GM12878 (cell line): ENCODE data around the gene ALMS1. TPM values are rescaled to one million over a fixed set of nuclear protein-coding genes. Genes with fewer than 3 reads are reported as not detected.

ENCODE experiments used
- ATAC-seq: fragments of 200-7000 bp; cut with Tn5 transposase; 3 replicates; pipeline ENCODE4 v1.9.1; 2020; ENCODE audit warnings: mild to moderate bottlenecking, moderate library complexity
- BruUV-seq: library from RNA; stranded (reverse); fragments of 400-500 nt; replicated peaks from 2 replicates; lab custom pipeline; 2021; lab: Mats Ljungman, UMichigan
- CTCF ChIA-PET: fragments of 300-600 bp; sonication (Branson Sonifier 250); formaldehyde crosslinking; extraction: SDS; loops from one replicate; lab custom pipeline; 2021; ENCODE audit warnings: inconsistent platforms; lab: Yijun Ruan, JAX
- POLR2A ChIA-PET: fragments of 350-600 bp; formaldehyde crosslinking; extraction: SDS; loops from one replicate; lab custom pipeline; 2021; ENCODE audit warnings: inconsistent platforms; lab: Charles Lee
- RAD21 ChIA-PET: fragments of 300-600 bp; sonication (Branson Sonifier 250); formaldehyde crosslinking; loops from one replicate; lab custom pipeline; 2023; ENCODE audit warnings: antibody characterized with exemption; ENCODE audit not compliant: unreplicated experiment; lab: Charles Lee
- SMC1A ChIA-PET: fragments of 300-600 bp; sonication (Branson Sonifier 250); formaldehyde crosslinking; loops from one replicate; lab custom pipeline; 2023; ENCODE audit not compliant: unreplicated experiment, uncharacterized antibody; lab: Charles Lee
- DNase-seq: peaks from one replicate; pipeline ENCODE4 v3.0.0-alpha.2; 2011; ENCODE audit warnings: low read depth, low spot score
- FAIRE-seq: peaks from 3 replicates; lab custom pipeline; 2011; peaks lifted over from hg19 to GRCh38; lab: Jason Lieb, UNC
- H2AFZ ChIP-seq: 2 replicates; pipeline ENCODE4 v1.6.0; 2011; ENCODE audit warnings: low read depth, low read length, control low read depth; ENCODE audit not compliant: control insufficient read depth
- H3K27ac ChIP-seq: 2 replicates; pipeline ENCODE4 v1.5.1; 2011; ENCODE audit warnings: control low read depth; ENCODE audit not compliant: control insufficient read depth, insufficient read depth
- H3K27me3 ChIP-seq, 2 experiments: replicated peaks in 1 of 2; 2 replicates each; pipeline versions ENCODE4 v1.6.0 to v1.6.1; 2011; ENCODE audit warnings: low read length in 1 of 2; ENCODE audit not compliant: control insufficient read depth in 2 of 2, insufficient read depth in 2 of 2
- H3K36me3 ChIP-seq, 2 experiments: 2 replicates each; pipeline ENCODE4 v1.5.1; 2011; ENCODE audit warnings: low read length in 1 of 2; ENCODE audit not compliant: control insufficient read depth in 2 of 2, insufficient read depth in 2 of 2
- H3K4me1 ChIP-seq: 2 replicates; pipeline ENCODE4 v1.6.1; 2011; ENCODE audit warnings: mild to moderate bottlenecking, low read length, moderate library complexity, mixed read lengths; ENCODE audit not compliant: control insufficient read depth, insufficient read depth
- H3K4me2 ChIP-seq: 2 replicates; pipeline ENCODE4 v1.6.0; 2011; ENCODE audit warnings: control low read depth; ENCODE audit not compliant: control insufficient read depth, insufficient read depth
- H3K4me3 ChIP-seq: fragments of 200-600 bp; sonication (generic); 2 replicates; pipeline ENCODE4 v1.5.1; 2016
- H3K79me2 ChIP-seq: 2 replicates; pipeline ENCODE4 v1.6.0; 2011; ENCODE audit warnings: low read length; ENCODE audit not compliant: control insufficient read depth, insufficient read depth
- H3K9ac ChIP-seq: 2 replicates; pipeline ENCODE4 v1.8.0; 2011; ENCODE audit warnings: low read length, control low read depth, mixed read lengths; ENCODE audit not compliant: control insufficient read depth, insufficient read depth
- H3K9me3 ChIP-seq: replicated peaks from 3 replicates; pipeline ENCODE4 v1.5.1; 2011; ENCODE audit warnings: mild to moderate bottlenecking, low read length; ENCODE audit not compliant: control insufficient read depth, insufficient read depth
- H4K20me1 ChIP-seq: 2 replicates; pipeline ENCODE4 v1.6.0; 2011; ENCODE audit not compliant: control insufficient read depth, insufficient read depth
- BCL3 ChIP-seq: IDR thresholded peaks from 2 replicates; pipeline ENCODE4 v1.6.1; 2011; ENCODE audit warnings: borderline replicate concordance, low read depth, mild to moderate bottlenecking, moderate library complexity, low read length; ENCODE audit not compliant: insufficient read depth, poor library complexity, severe bottlenecking
- BCLAF1 ChIP-seq: fragments of 450-650 bp; IDR thresholded peaks from 2 replicates; pipeline ENCODE4 v1.6.1; 2017; ENCODE audit warnings: antibody characterized with exemption, mild to moderate bottlenecking, moderate library complexity
- CBFB ChIP-seq: IDR thresholded peaks from 2 replicates; pipeline ENCODE4 v1.6.1; 2016; ENCODE audit warnings: antibody characterized with exemption, low read depth
- CHD2 ChIP-seq: IDR thresholded peaks from 2 replicates; pipeline ENCODE4 v1.6.1; 2011; ENCODE audit warnings: low read depth, low read length, improper control_type of control experiment, borderline replicate concordance
- JUNB ChIP-seq: IDR thresholded peaks from 2 replicates; pipeline ENCODE4 v1.6.1; 2016; ENCODE audit warnings: antibody characterized with exemption, mild to moderate bottlenecking
- PAX5 ChIP-seq: IDR thresholded peaks from 2 replicates; pipeline ENCODE4 v1.6.1; 2011; ENCODE audit warnings: low read depth, low read length, borderline replicate concordance
- PKNOX1 ChIP-seq: fragments of 450-650 bp; IDR thresholded peaks from 2 replicates; pipeline ENCODE4 v1.6.1; 2016; ENCODE audit warnings: mild to moderate bottlenecking
- SPI1 ChIP-seq: IDR thresholded peaks from 2 replicates; pipeline ENCODE4 v1.6.1; 2011; ENCODE audit warnings: low read depth, mild to moderate bottlenecking, low read length, moderate library complexity, borderline replicate concordance; ENCODE audit not compliant: insufficient read depth
- STAT3 ChIP-seq: IDR thresholded peaks from 2 replicates; pipeline ENCODE4 v1.6.1; 2011; ENCODE audit warnings: low read depth, low read length, improper control_type of control experiment
- WGBS: methylation state at CpG from one replicate; pipeline ENCODE4 v1.1.6; 2016; ENCODE audit warnings: low lambda C conversion rate; ENCODE audit not compliant: insufficient replicate concordance, insufficient coverage; ENCODE audit errors: missing lambda C conversion rate; 5-methylcytosine and 5-hydroxymethylcytosine counted together
- in situ Hi-C: fragments of 300-500 bp; cut with MboI; formaldehyde crosslinking; loops from 9 replicates; pipeline ENCODE4 v1.14.3; 2018; ENCODE audit warnings: mixed read lengths
- intact Hi-C: fragments of 100-400 bp; cut with micrococcal nuclease; formaldehyde crosslinking; loops from one replicate; pipeline ENCODE4 v1.14.2; 2022; ENCODE audit not compliant: unreplicated experiment
- polyA plus RNA-seq, 11 experiments: library from polyadenylated mRNA; depleted of rRNA in 4 of 11; unstranded in 6 of 11; stranded (reverse) in 5 of 11; fragments of >200 nt; fragmentation: Nextera tagmentation in 4 of 11; fragmentation: Illumina TruSeq in 1 of 11; extraction: Ambion mirVana in 4 of 11; extraction: Trizol in 1 of 11; gene quantifications; 1 replicate in 1 of 11; 2 replicates in 10 of 11; pipeline versions ENCODE4 v1.2.1 to v1.2.3, GENCODE V29; 2011 to 2016; ENCODE audit warnings: inconsistent platforms in 2 of 11, missing spikeins in 2 of 11, low read depth in 1 of 11
- total RNA-seq, 4 experiments: library from RNA; depleted of rRNA in 3 of 4; stranded (reverse); fragments of >200 nt in 3 of 4; fragmentation: Illumina TruSeq in 1 of 4; extraction: Trizol in 1 of 4; gene quantifications; 2 replicates each; pipeline versions ENCODE4 v1.2.1 to v1.2.3, GENCODE V29; 2013 to 2021
- TF ChIP-seq, protein P1 (sequence below): fragments of 450-650 bp; IDR thresholded peaks from 2 replicates; pipeline ENCODE4 v1.6.1; 2017; ENCODE audit warnings: mild to moderate bottlenecking
- TF ChIP-seq, protein P2 (sequence below): fragments of 450-650 bp; IDR thresholded peaks from 2 replicates; pipeline ENCODE4 v1.6.1; 2016; ENCODE audit warnings: mild to moderate bottlenecking

Gene ALMS1
- total and polyA plus RNA-seq, 10 of the 15 experiments (the other 5 are each of a cell fraction or from before 2014, with no cell fraction given): 1.1 to 25.8 (median 10.6) TPM

DNA sequence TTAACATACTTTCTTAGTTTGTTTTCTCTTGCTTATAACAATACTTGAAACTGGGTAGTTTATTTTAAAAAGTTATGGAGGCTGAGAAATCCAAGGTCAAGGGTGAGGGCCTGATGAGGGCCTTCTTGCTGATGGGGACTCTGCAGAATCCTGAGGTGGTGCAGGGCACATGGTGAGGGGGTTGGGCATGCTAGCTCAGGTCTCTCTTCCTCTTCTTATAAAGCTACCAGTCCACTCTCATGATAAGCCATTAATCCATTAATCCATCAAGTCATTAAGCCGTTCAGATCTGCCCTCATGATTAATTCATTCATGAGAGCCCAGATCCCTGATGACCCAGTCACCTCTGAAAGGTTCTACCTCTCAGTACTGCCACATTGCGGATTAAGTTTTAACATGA, 21.4 kb downstream of the ALMS1 start:
- POLR2A ChIA-PET: no interaction called here
- RAD21 ChIA-PET: no interaction called here
- no TSS peak for BruUV-seq
- in situ Hi-C loops (no loop called here), intact Hi-C loops (no loop called here)
- no peaks in the 10 kb centered on the region; a peak in 1 of 4 replicates for H3K36me3 ChIP-seq
- FAIRE-seq: no peak
- H3K27ac ChIP-seq: no peak overlapping the region
- H3K27me3 ChIP-seq: no peaks in the 10 kb centered on the region
- H3K4me3 ChIP-seq: no peak overlapping the region
- no peak overlapping the region for H3K4me2 ChIP-seq
- no peak for DNase-seq
- no peaks in the 10 kb centered on the region; the same call in none of the 2 replicates for H3K4me1 ChIP-seq
- no peak for ATAC-seq
- CTCF ChIA-PET: interaction anchor here (1.4 to 1.7 kb wide), 2 partner anchors 9 to 14 kb away, joined by 4 to 5 read pairs; no protein-coding TSS in a partner anchor
- H2AFZ ChIP-seq: no peak overlapping the region
- no peaks in the 10 kb centered on the region; the same call in 1 of the 2 replicates for H3K79me2 ChIP-seq
- peaks cover 5% of the 10 kb centered on the region; the same call in 2 of the 3 replicates for H3K9me3 ChIP-seq
- SMC1A ChIA-PET: no interaction called here
- 97% methylated on average over 2 of the region's 2 CpGs for WGBS
- H3K9ac ChIP-seq: no peak overlapping the region
- H4K20me1 ChIP-seq: no peaks in the 10 kb centered on the region
- TF ChIP-seq, protein P1, sequence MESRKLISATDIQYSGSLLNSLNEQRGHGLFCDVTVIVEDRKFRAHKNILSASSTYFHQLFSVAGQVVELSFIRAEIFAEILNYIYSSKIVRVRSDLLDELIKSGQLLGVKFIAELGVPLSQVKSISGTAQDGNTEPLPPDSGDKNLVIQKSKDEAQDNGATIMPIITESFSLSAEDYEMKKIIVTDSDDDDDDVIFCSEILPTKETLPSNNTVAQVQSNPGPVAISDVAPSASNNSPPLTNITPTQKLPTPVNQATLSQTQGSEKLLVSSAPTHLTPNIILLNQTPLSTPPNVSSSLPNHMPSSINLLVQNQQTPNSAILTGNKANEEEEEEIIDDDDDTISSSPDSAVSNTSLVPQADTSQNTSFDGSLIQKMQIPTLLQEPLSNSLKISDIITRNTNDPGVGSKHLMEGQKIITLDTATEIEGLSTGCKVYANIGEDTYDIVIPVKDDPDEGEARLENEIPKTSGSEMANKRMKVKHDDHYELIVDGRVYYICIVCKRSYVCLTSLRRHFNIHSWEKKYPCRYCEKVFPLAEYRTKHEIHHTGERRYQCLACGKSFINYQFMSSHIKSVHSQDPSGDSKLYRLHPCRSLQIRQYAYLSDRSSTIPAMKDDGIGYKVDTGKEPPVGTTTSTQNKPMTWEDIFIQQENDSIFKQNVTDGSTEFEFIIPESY: no peak
- no peak for TF ChIP-seq PAX5
- no peak for TF ChIP-seq BCLAF1
- no peak for TF ChIP-seq JUNB
- no peak for TF ChIP-seq SPI1
- no peak for TF ChIP-seq BCL3
- TF ChIP-seq CHD2: no peak
- TF ChIP-seq STAT3: no peak
- TF ChIP-seq, protein P2, sequence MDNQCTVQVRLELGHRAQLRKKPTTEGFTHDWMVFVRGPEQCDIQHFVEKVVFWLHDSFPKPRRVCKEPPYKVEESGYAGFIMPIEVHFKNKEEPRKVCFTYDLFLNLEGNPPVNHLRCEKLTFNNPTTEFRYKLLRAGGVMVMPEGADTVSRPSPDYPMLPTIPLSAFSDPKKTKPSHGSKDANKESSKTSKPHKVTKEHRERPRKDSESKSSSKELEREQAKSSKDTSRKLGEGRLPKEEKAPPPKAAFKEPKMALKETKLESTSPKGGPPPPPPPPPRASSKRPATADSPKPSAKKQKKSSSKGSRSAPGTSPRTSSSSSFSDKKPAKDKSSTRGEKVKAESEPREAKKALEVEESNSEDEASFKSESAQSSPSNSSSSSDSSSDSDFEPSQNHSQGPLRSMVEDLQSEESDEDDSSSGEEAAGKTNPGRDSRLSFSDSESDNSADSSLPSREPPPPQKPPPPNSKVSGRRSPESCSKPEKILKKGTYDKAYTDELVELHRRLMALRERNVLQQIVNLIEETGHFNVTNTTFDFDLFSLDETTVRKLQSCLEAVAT: no peak
- no peak for TF ChIP-seq PKNOX1
- no peak for TF ChIP-seq CBFB
